ENCODE results near the gene SLC34A2. TPM values are rescaled to one million over a fixed set of nuclear protein-coding genes. Genes with fewer than 3 reads are reported as not detected.

The SLC34A2 gene
- total and polyA plus RNA-seq, 2 experiments from 2014 or later, result 0.60 to 1.8 TPM

DNA sequence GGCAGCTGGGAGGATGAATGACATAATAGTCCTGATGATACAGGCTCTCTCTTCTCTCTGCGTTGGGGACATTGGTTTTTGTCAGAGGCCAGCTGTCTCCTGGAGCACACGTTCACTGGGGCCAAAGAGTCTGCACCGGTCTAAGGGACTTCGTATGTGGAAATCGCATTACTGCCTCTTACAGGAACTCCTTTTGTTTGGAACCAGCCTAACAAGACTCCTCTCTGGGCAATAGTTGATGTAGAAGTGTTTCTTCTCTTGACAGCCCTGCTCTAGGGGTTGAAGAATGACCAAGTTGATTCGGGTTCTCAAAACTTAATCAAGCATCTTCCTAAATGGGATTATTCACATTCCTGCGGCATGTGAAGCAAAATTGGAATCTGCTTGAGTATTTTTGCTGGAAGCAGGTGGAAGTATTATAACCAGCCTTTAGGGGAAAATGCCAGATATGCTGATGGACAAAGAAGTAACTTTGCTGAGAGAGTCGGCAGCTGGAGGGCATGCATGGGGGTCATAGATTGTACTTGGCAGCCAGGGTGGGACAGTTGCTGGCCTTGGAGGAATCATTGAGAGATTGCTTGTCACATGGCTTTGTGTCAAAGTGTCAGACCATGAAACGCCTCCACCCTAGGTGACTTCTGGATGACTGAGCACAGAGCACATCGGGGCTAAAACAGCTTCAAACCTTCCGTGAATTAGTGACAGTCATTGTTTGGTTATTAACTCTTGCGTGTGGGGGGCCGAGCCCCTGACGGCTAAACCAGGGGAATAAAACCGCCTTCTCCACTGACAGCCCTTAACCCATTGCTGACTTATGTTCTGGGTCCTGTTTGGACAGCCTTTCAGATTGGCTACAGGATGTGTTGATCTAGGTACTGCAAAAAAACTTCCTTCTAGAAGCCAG, 34.4 kb upstream of the SLC34A2 start:
- no peak for DNase-seq (ENCODE audit: low read depth in 1 of 2, low spot score in 1 of 2)
- TF ChIP-seq, protein P1, sequence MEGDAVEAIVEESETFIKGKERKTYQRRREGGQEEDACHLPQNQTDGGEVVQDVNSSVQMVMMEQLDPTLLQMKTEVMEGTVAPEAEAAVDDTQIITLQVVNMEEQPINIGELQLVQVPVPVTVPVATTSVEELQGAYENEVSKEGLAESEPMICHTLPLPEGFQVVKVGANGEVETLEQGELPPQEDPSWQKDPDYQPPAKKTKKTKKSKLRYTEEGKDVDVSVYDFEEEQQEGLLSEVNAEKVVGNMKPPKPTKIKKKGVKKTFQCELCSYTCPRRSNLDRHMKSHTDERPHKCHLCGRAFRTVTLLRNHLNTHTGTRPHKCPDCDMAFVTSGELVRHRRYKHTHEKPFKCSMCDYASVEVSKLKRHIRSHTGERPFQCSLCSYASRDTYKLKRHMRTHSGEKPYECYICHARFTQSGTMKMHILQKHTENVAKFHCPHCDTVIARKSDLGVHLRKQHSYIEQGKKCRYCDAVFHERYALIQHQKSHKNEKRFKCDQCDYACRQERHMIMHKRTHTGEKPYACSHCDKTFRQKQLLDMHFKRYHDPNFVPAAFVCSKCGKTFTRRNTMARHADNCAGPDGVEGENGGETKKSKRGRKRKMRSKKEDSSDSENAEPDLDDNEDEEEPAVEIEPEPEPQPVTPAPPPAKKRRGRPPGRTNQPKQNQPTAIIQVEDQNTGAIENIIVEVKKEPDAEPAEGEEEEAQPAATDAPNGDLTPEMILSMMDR (IDR thresholded peaks at IDR 0.05; ENCODE audit: low read depth, low read length), result no peak
- Histone ChIP-seq H3K4me1 (ENCODE audit: low read depth) (no peaks in the 10 kb centered on the region), H3K9me3 (ENCODE audit: low read depth) (no peaks in the 10 kb centered on the region), H3K27me3 (no peaks in the 10 kb centered on the region), H3K27ac (no peak overlapping the region), H3K4me3 (no peak overlapping the region), H3K36me3 (no peaks in the 10 kb centered on the region)

DNA sequence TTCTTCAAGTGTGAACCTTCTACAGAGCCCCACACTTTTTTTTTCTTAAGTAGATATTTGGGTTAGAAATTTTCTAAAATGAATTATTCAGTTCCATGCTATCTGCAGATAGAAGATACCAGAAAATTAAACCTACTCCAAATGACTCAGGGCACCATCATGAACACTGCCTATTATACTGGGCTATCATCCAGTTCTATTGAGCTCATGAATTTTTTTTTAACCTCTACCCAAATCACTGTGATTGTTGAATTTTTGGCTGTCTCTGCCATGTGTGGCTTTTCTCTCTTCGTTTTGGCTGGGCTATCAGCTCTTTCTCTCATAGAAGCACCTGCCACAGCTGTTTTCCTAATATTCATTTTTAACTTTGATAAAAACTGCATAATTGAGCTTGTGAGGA, 31.0 kb upstream of the SLC34A2 start:
- Histone ChIP-seq H3K4me3 (no peak overlapping the region), H3K36me3 (no peaks in the 10 kb centered on the region), H3K9me3 (ENCODE audit: low read depth) (no peaks in the 10 kb centered on the region), H3K27me3 (no peaks in the 10 kb centered on the region), H3K27ac (no peak overlapping the region), H3K4me1 (ENCODE audit: low read depth) (no peaks in the 10 kb centered on the region)
- no peak for DNase-seq (ENCODE audit: low read depth in 1 of 2, low spot score in 1 of 2)
- TF ChIP-seq, protein P1 (IDR thresholded peaks at IDR 0.05; ENCODE audit: low read depth, low read length), result no peak

DNA sequence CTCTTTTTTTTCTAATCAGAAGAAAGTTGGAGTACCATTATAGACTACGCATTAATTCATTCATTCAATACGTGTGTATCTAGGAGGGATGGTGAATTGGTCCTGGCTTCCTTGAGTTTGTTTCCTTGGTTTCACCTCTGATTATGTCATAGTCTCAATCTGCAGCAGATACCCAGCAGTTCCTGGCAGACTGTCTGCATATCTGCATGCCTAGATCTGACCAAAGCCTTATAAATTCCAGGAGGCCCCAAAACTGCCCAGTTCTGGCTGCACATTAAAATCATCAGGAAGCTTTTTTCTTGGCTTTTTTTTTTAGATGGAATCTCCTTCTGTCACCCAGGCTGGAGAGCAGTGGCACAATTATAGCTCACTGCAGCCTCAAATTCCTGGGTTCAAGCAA, 27.2 kb upstream of the SLC34A2 start:
- Histone ChIP-seq H3K27ac (no peak overlapping the region), H3K4me1 (ENCODE audit: low read depth) (no peaks in the 10 kb centered on the region), H3K27me3 (no peaks in the 10 kb centered on the region), H3K4me3 (no peak overlapping the region), H3K9me3 (ENCODE audit: low read depth) (no peaks in the 10 kb centered on the region), H3K36me3 (no peaks in the 10 kb centered on the region)
- no peak for DNase-seq (ENCODE audit: low read depth in 1 of 2, low spot score in 1 of 2)
- TF ChIP-seq, protein P1 (IDR thresholded peaks at IDR 0.05; ENCODE audit: low read depth, low read length), result no peak

DNA sequence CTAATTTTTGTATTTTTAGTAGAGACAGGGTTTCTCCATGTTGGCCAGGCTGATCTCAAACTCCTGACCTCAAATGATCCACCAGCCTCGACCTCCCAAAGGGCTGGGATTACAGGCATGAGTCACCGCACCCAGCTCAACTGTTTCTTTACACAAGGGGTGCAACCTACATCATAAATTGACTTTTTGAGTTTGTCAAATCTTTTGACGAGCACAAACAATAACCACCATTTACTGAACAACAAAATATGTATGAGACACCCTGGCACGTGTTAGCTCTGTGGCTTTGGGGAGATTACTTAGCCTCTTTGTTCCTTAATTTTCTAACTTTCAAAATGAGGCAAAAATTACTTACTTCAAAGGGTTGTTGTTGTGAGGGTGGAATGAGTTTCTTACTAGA, 23.5 kb upstream of the SLC34A2 start:
- Histone ChIP-seq H3K36me3 (no peaks in the 10 kb centered on the region), H3K9me3 (ENCODE audit: low read depth) (no peaks in the 10 kb centered on the region), H3K27me3 (no peaks in the 10 kb centered on the region), H3K4me3 (no peak overlapping the region), H3K27ac (no peak overlapping the region), H3K4me1 (ENCODE audit: low read depth) (no peaks in the 10 kb centered on the region)
- no peak for DNase-seq (ENCODE audit: low read depth in 1 of 2, low spot score in 1 of 2)
- TF ChIP-seq, protein P1 (IDR thresholded peaks at IDR 0.05; ENCODE audit: low read depth, low read length), result no peak

DNA sequence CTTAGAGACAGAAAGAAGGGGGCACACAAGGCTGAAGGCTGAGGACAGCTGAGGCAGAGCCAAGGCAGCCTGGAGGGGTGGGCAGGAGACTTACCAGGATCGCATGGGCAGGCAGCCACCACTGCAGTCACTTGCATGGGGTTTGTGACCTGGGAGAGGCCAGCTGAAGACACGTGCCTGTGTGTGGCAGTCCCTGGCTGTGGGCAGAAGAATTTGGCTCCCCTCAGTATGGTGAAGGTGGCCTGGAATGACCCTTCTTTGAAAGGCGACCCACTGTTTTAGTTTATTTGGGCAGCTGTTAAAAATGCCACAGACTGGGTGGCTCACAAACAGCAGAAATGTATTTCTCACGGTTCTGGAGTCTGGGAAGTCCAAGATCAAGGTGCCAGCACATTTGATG, 22.1 kb upstream of the SLC34A2 start:
- no peaks in the 10 kb centered on the region for H3K36me3 ChIP-seq
- no peaks in the 10 kb centered on the region for H3K27me3 ChIP-seq
- TF ChIP-seq, protein P1 (IDR thresholded peaks at IDR 0.05; ENCODE audit: low read depth, low read length), result no peak
- H3K4me3 ChIP-seq, result no peak overlapping the region
- H3K4me1 ChIP-seq (ENCODE audit: low read depth), result no peaks in the 10 kb centered on the region
- no peak for DNase-seq (ENCODE audit: low read depth in 1 of 2, low spot score in 1 of 2)
- no peak overlapping the region for H3K27ac ChIP-seq
- no peaks in the 10 kb centered on the region for H3K9me3 ChIP-seq (ENCODE audit: low read depth)

All from cardiac muscle cell (in vitro differentiated cells and primary cell).